HEK293 (cell line): ENCODE data around the gene SMPD3.

Experiments used
- CTCF ChIP-seq: fragments of 450-650 bp; formaldehyde crosslinking; IDR thresholded peaks from 2 replicates; pipeline ENCODE4 v1.5.1; 2016; ENCODE audit warnings: missing biosample characterization, missing genetic modification characterization
- PRDM6 ChIP-seq: fragments of 450-650 bp; formaldehyde crosslinking; IDR thresholded peaks from 2 replicates; pipeline ENCODE4 v1.5.1; 2017; ENCODE audit warnings: missing biosample characterization, missing genetic modification characterization
- ZBTB11 ChIP-seq: fragments of 450-650 bp; formaldehyde crosslinking; conservative IDR thresholded peaks from 2 replicates; pipeline ENCODE4 v1.5.1; 2016; ENCODE audit warnings: low read depth, missing biosample characterization, missing genetic modification characterization
- ZBTB20 ChIP-seq: fragments of 450-650 bp; formaldehyde crosslinking; IDR thresholded peaks from 2 replicates; pipeline ENCODE4 v1.5.1; 2016; ENCODE audit warnings: missing biosample characterization, missing genetic modification characterization
- ZFP69B ChIP-seq: fragments of 450-650 bp; formaldehyde crosslinking; IDR thresholded peaks from 2 replicates; pipeline ENCODE4 v1.5.1; 2016; ENCODE audit warnings: missing biosample characterization, missing genetic modification characterization
- ZNF24 ChIP-seq: fragments of 450-650 bp; formaldehyde crosslinking; IDR thresholded peaks from 2 replicates; pipeline ENCODE4 v1.5.1; 2016; ENCODE audit warnings: missing biosample characterization, missing genetic modification characterization
- ZNF280D ChIP-seq: fragments of 450-650 bp; formaldehyde crosslinking; IDR thresholded peaks from 2 replicates; pipeline ENCODE4 v1.5.1; 2016; ENCODE audit warnings: missing biosample characterization, missing genetic modification characterization
- ZNF335 ChIP-seq: fragments of 450-650 bp; formaldehyde crosslinking; conservative IDR thresholded peaks from 2 replicates; pipeline ENCODE4 v1.5.1; 2016; ENCODE audit warnings: missing biosample characterization, missing genetic modification characterization
- ZNF621 ChIP-seq: fragments of 450-650 bp; formaldehyde crosslinking; IDR thresholded peaks from 2 replicates; pipeline ENCODE4 v1.5.1; 2017; ENCODE audit warnings: missing biosample characterization, missing genetic modification characterization
- TF ChIP-seq, protein P1 (sequence below): fragments of 450-650 bp; formaldehyde crosslinking; IDR thresholded peaks from 2 replicates; pipeline ENCODE4 v1.5.1; 2016; ENCODE audit warnings: missing biosample characterization, missing genetic modification characterization, low read depth

- TF ChIP-seq ZNF335 (tag by site-specific recombination) (no peak), PRDM6 (tag by site-specific recombination) (no peak), ZNF280D (tag by site-specific recombination) (no peak), ZFP69B (tag by site-specific recombination) (no peak), ZNF621 (tag by site-specific recombination) (no peak), ZBTB11 (tag by site-specific recombination) (no peak), ZBTB20 (no peak), CTCF (no peak), ZNF24 (tag by site-specific recombination) (no peak)
- TF ChIP-seq, protein P1, sequence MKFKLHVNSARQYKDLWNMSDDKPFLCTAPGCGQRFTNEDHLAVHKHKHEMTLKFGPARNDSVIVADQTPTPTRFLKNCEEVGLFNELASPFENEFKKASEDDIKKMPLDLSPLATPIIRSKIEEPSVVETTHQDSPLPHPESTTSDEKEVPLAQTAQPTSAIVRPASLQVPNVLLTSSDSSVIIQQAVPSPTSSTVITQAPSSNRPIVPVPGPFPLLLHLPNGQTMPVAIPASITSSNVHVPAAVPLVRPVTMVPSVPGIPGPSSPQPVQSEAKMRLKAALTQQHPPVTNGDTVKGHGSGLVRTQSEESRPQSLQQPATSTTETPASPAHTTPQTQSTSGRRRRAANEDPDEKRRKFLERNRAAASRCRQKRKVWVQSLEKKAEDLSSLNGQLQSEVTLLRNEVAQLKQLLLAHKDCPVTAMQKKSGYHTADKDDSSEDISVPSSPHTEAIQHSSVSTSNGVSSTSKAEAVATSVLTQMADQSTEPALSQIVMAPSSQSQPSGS (tag by site-specific recombination): no peak
These were observed 102.2 kb downstream of the SMPD3 start for GRCh38 chr16:68345958-68346635.
